Right cardiac atrium (tissue), 5 donors: ENCODE data around the gene ABI3BP. TPM values are rescaled to one million over a fixed set of nuclear protein-coding genes. Genes with fewer than 3 reads are reported as not detected.

Source experiments
- ATAC-seq, 2 donors: fragments of 200-7000 bp; cut with Tn5 transposase; one replicate each; pipeline versions ENCODE4 v1.8.0 to v1.9.1; 2020; ENCODE audit warnings: moderate library complexity in 2 of 2, mild to moderate bottlenecking in 1 of 2
- DNase-seq, 3 donors: peaks; one replicate each; pipeline ENCODE4 v3.0.0-alpha.2; 2020
- H3K27ac ChIP-seq: one replicate; pipeline ENCODE4 v1.5.1; 2013; ENCODE audit warnings: mild to moderate bottlenecking, low read length, control low read depth, moderate library complexity
- H3K27me3 ChIP-seq: one replicate; pipeline ENCODE4 v1.6.1; 2013; ENCODE audit not compliant: control insufficient read depth, insufficient read depth
- H3K4me1 ChIP-seq: one replicate; pipeline ENCODE4 v1.6.1; 2013; ENCODE audit warnings: low read length; ENCODE audit not compliant: control insufficient read depth, insufficient read depth
- H3K4me3 ChIP-seq: one replicate; pipeline ENCODE4 v1.5.1; 2013; ENCODE audit warnings: low read length, control low read depth
- H3K9me3 ChIP-seq: one replicate; pipeline ENCODE4 v1.6.1; 2013; ENCODE audit warnings: low read length; ENCODE audit not compliant: control insufficient read depth
- WGBS: extraction: QIAGEN DNeasy Blood & Tissue Kit; methylation state at CpG from one replicate; pipeline ENCODE4 v1.1.7; 2013; 5-methylcytosine and 5-hydroxymethylcytosine counted together
- intact Hi-C, 4 donors: fragments of 100-400 bp; cut with DNase I; formaldehyde crosslinking; loops; one replicate each; pipeline versions ENCODE4 v1.11.0 to v1.14.0; 2022 to 2023
- polyA plus RNA-seq: library from polyadenylated mRNA; stranded (reverse); fragments of 200-250 nt; gene quantifications from one replicate; pipeline ENCODE4 v1.2.3, GENCODE V29; 2013
- total RNA-seq, 4 donors: library from RNA; stranded (reverse); fragmentation: NEBNext Ultra II Directional; extraction: Animal tissue kit (Norgen Biotek cat#: 25700); gene quantifications; one replicate each; pipeline ENCODE4 v1.2.1, GENCODE V29; 2021
- donor health status: healthy with polysubstance abuse.
- donor health status: DM: no; HTN: yes; CAD: no.
- donor health status: DM: no; HTN: no; CAD: no.
- donor health status: DM: no; HTN: yes; CAD: no; lungs with severe emphysema.
- donor health status: DM: yes; HTN: yes; CAD: no.

The ABI3BP gene
- total and polyA plus RNA-seq, 5 donors = 14.5 to 69.5 (median 49.7) TPM

- Histone ChIP-seq H3K9me3 (no peaks in the 10 kb centered on the region), H3K4me3 (no peak overlapping the region), H3K4me1 (no peaks in the 10 kb centered on the region), H3K27ac (no peak overlapping the region), H3K27me3 (no peaks in the 10 kb centered on the region)
- intact Hi-C loops = no loop called here
- 44% methylated on average over 3 of the region's 3 CpGs for WGBS
- DNase-seq = no peak
- no peak for ATAC-seq
These were observed 159.7 kb downstream of the ABI3BP start for GRCh38 chr3:100833483-100833882.

GRCh38 chr3:100831629-100832028 lies 161.6 kb downstream of the ABI3BP start:
- no peak overlapping the region for H3K4me3 ChIP-seq
- 47% methylated on average over 2 of the region's 2 CpGs for WGBS
- H3K27me3 ChIP-seq = no peaks in the 10 kb centered on the region
- DNase-seq = no peak
- H3K9me3 ChIP-seq = no peaks in the 10 kb centered on the region
- H3K27ac ChIP-seq = no peak overlapping the region
- intact Hi-C loops = no loop called here
- no peaks in the 10 kb centered on the region for H3K4me1 ChIP-seq
- no peak for ATAC-seq

- Histone ChIP-seq H3K4me1 (no peaks in the 10 kb centered on the region), H3K4me3 (no peak overlapping the region)
- intact Hi-C loops = no loop called here
These were observed 162.3 kb downstream of the ABI3BP start for GRCh38 chr3:100830931-100831330.

GRCh38 chr3:100825574-100825973 lies 167.6 kb downstream of the ABI3BP start:
- Histone ChIP-seq H3K9me3 (no peaks in the 10 kb centered on the region), H3K27ac (no peak overlapping the region), H3K27me3 (no peaks in the 10 kb centered on the region), H3K4me1 (no peaks in the 10 kb centered on the region), H3K4me3 (no peak overlapping the region)
- intact Hi-C loops = no loop called here
- WGBS = 45% methylated on average over 3 of the region's 3 CpGs
- no peak for DNase-seq
- ATAC-seq = no peak

More at GRCh38 chr3:100830931-100831330, 162.3 kb downstream of the ABI3BP start:
- H3K27ac ChIP-seq = no peak overlapping the region
- ATAC-seq = no peak
- H3K9me3 ChIP-seq = no peaks in the 10 kb centered on the region
- DNase-seq = no peak
- no peaks in the 10 kb centered on the region for H3K27me3 ChIP-seq

GRCh38 chr3:100815583-100815982 lies 177.6 kb downstream of the ABI3BP start:
- 88% methylated on average over 3 of the region's 3 CpGs for WGBS
- no peaks in the 10 kb centered on the region for H3K4me1 ChIP-seq
- no peak for ATAC-seq

GRCh38 chr3:100813828-100814227 lies 179.4 kb downstream of the ABI3BP start:
- Histone ChIP-seq H3K27ac (no peak overlapping the region), H3K4me1 (no peaks in the 10 kb centered on the region), H3K9me3 (no peaks in the 10 kb centered on the region), H3K27me3 (no peaks in the 10 kb centered on the region), H3K4me3 (no peak overlapping the region)
- ATAC-seq (no peak), DNase-seq (no peak)
- intact Hi-C loops = no loop called here
- WGBS = 81% methylated on average over 2 of the region's 2 CpGs

More at GRCh38 chr3:100815583-100815982, 177.6 kb downstream of the ABI3BP start:
- DNase-seq = no peak
- H3K4me3 ChIP-seq = no peak overlapping the region
- H3K9me3 ChIP-seq = no peaks in the 10 kb centered on the region
- no peak overlapping the region for H3K27ac ChIP-seq
- intact Hi-C loops = no loop called here
- no peaks in the 10 kb centered on the region for H3K27me3 ChIP-seq

- 79% methylated on average over 6 of the region's 6 CpGs for WGBS
These were observed 181.3 kb downstream of the ABI3BP start for GRCh38 chr3:100811779-100812507.

GRCh38 chr3:100810671-100811070 lies 182.6 kb downstream of the ABI3BP start:
- intact Hi-C loops = no loop called here
- Histone ChIP-seq H3K4me3 (no peak overlapping the region), H3K27ac (no peak overlapping the region), H3K27me3 (no peaks in the 10 kb centered on the region), H3K4me1 (no peaks in the 10 kb centered on the region), H3K9me3 (no peaks in the 10 kb centered on the region)
- DNase-seq = no peak
- 74% methylated on average over 1 of the region's 1 CpG for WGBS
- ATAC-seq = no peak

More at GRCh38 chr3:100811779-100812507, 181.3 kb downstream of the ABI3BP start:
- no peak for DNase-seq
- no peak overlapping the region for H3K27ac ChIP-seq
- no peaks in the 10 kb centered on the region for H3K27me3 ChIP-seq
- no peak overlapping the region for H3K4me3 ChIP-seq
- intact Hi-C loops = no loop called here
- ATAC-seq = no peak
- no peaks in the 10 kb centered on the region for H3K9me3 ChIP-seq
- no peaks in the 10 kb centered on the region for H3K4me1 ChIP-seq

GRCh38 chr3:100804631-100805030 lies 188.6 kb downstream of the ABI3BP start:
- DNase-seq (no peak), ATAC-seq (no peak)
- no peak overlapping the region for H3K27ac ChIP-seq
- 68% methylated on average over 2 of the region's 2 CpGs for WGBS
- no peaks in the 10 kb centered on the region for H3K9me3 ChIP-seq
- no peaks in the 10 kb centered on the region for H3K4me1 ChIP-seq
- intact Hi-C loops = no loop called here
- H3K4me3 ChIP-seq = no peak overlapping the region
- H3K27me3 ChIP-seq = no peaks in the 10 kb centered on the region

- intact Hi-C loops = no loop called here
- ATAC-seq (no peak), DNase-seq (no peak)
- H3K4me1 ChIP-seq = no peaks in the 10 kb centered on the region
- H3K4me3 ChIP-seq = no peak overlapping the region
- H3K27ac ChIP-seq = no peak overlapping the region
- no peaks in the 10 kb centered on the region for H3K9me3 ChIP-seq
- H3K27me3 ChIP-seq = no peaks in the 10 kb centered on the region
These were observed 189.5 kb downstream of the ABI3BP start for GRCh38 chr3:100803711-100804110.

- intact Hi-C loops = no loop called here
- H3K27ac ChIP-seq = no peak overlapping the region
- 86% methylated on average over 2 of the region's 2 CpGs for WGBS
- H3K4me3 ChIP-seq = no peak overlapping the region
- no peaks in the 10 kb centered on the region for H3K9me3 ChIP-seq
- ATAC-seq (no peak), DNase-seq (no peak)
- H3K27me3 ChIP-seq = no peaks in the 10 kb centered on the region
- no peaks in the 10 kb centered on the region for H3K4me1 ChIP-seq
These were observed 191.1 kb downstream of the ABI3BP start for GRCh38 chr3:100802126-100802525.

GRCh38 chr3:100798012-100798411 lies 195.2 kb downstream of the ABI3BP start:
- Histone ChIP-seq H3K9me3 (no peaks in the 10 kb centered on the region), H3K4me3 (no peak overlapping the region), H3K4me1 (no peaks in the 10 kb centered on the region), H3K27ac (no peak overlapping the region), H3K27me3 (no peaks in the 10 kb centered on the region)
- intact Hi-C loops = no loop called here
- 58% methylated on average over 1 of the region's 1 CpG for WGBS
- ATAC-seq (no peak), DNase-seq (no peak)
